Measurements from ENCODE around the gene CPNE7.

CPNE7 gene

GRCh38 chr16:89619840-89620239 is 44.3 kb downstream of the CPNE7 start:
- H3K36me3 ChIP-seq (ENCODE audit: control insufficient read depth, insufficient read depth, low read length), result no peaks in the 10 kb centered on the region
- H3K9ac ChIP-seq, result no peak overlapping the region
- no peak overlapping the region for H2AFZ ChIP-seq
- H3K9me3 ChIP-seq (ENCODE audit: control insufficient read depth, low read length), result no peaks in the 10 kb centered on the region
- no peak overlapping the region for H3K4me3 ChIP-seq (ENCODE audit: low read depth, low read length)
- no peaks in the 10 kb centered on the region for H3K79me2 ChIP-seq
- no peak overlapping the region for H3K4me2 ChIP-seq (ENCODE audit: low read length)
- no peaks in the 10 kb centered on the region for H3K27me3 ChIP-seq (ENCODE audit: control insufficient read depth, insufficient read depth, low read length)
- H3K27ac ChIP-seq, result no peak overlapping the region
- no peaks in the 10 kb centered on the region for H3K4me1 ChIP-seq
- TF ChIP-seq, protein P1, sequence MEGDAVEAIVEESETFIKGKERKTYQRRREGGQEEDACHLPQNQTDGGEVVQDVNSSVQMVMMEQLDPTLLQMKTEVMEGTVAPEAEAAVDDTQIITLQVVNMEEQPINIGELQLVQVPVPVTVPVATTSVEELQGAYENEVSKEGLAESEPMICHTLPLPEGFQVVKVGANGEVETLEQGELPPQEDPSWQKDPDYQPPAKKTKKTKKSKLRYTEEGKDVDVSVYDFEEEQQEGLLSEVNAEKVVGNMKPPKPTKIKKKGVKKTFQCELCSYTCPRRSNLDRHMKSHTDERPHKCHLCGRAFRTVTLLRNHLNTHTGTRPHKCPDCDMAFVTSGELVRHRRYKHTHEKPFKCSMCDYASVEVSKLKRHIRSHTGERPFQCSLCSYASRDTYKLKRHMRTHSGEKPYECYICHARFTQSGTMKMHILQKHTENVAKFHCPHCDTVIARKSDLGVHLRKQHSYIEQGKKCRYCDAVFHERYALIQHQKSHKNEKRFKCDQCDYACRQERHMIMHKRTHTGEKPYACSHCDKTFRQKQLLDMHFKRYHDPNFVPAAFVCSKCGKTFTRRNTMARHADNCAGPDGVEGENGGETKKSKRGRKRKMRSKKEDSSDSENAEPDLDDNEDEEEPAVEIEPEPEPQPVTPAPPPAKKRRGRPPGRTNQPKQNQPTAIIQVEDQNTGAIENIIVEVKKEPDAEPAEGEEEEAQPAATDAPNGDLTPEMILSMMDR (IDR thresholded peaks at IDR 0.05), result no peak

DNA sequence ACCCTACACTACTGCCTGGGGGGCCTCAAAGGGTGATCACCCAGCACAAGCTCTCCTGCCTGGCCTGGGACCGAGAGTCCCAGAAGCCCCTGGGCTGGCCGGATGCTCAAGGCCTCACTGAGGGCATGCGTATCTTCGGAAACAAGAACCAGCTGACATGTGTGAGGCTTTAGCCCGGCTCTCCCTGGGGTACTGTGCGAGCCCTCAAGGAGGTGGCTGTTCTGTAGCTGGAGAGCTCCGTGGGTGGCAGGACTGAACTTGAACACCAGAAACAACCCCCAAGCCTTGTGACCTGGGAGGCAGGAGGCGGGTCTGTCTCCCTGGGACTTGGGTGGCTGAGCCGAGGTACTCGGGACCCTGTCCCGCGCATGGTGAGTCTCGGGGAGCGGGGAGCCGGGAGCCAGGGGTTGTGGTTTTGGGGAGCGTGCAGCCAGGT is 44.9 kb downstream of the CPNE7 start:
- TF ChIP-seq, protein P1 (IDR thresholded peaks at IDR 0.05), result no peak

DNA sequence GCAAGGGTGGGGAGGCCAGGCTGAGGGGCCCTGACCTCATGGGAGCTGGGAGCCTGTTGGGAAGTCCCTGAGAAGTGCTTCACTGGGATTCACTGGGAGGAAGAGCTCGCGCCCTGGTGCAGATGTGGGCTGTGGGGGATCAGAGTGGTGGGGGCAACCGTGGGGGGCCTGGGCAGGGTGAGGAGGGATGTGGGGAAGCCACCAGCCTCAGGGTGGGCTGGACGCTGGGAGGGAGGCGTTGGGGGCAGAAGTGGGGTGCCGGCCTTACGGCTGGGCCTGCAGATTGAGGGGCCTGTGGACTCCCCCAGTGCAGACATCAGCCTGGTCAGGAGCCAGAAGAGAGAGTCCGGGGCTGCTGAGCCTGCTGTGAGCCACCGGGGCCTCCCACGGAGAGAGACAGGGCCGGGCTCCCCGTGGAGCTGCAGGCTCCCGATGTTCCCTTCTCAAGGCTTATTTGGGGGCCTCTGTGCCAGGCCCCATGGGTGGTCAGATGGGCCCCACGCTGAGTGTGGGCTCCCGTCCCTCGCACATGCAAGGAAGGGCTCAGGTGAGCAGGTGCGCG is 45.7 kb downstream of the CPNE7 start:
- H3K36me3 ChIP-seq (ENCODE audit: control insufficient read depth, insufficient read depth, low read length), result no peaks in the 10 kb centered on the region
- H2AFZ ChIP-seq, result no peak overlapping the region
- no peak overlapping the region for H3K27ac ChIP-seq
- TF ChIP-seq, protein P1 (IDR thresholded peaks at IDR 0.05), result no peak
- H3K27me3 ChIP-seq (ENCODE audit: control insufficient read depth, insufficient read depth, low read length), result no peaks in the 10 kb centered on the region
- H3K4me2 ChIP-seq (ENCODE audit: low read length), result no peak overlapping the region
- H3K4me1 ChIP-seq, result peaks cover 2% of the 10 kb centered on the region
- H3K4me3 ChIP-seq (ENCODE audit: low read depth, low read length), result no peak overlapping the region
- no peaks in the 10 kb centered on the region for H3K9me3 ChIP-seq (ENCODE audit: control insufficient read depth, low read length)
- no peak overlapping the region for H3K9ac ChIP-seq
- H3K79me2 ChIP-seq, result no peaks in the 10 kb centered on the region

More for the DNA sequence above, 44.9 kb downstream of the CPNE7 start:
- Histone ChIP-seq H3K9me3 (ENCODE audit: control insufficient read depth, low read length) (no peaks in the 10 kb centered on the region), H3K27me3 (ENCODE audit: control insufficient read depth, insufficient read depth, low read length) (no peaks in the 10 kb centered on the region), H3K79me2 (no peaks in the 10 kb centered on the region), H3K4me2 (ENCODE audit: low read length) (no peak overlapping the region), H3K27ac (no peak overlapping the region), H3K9ac (no peak overlapping the region), H3K4me1 (peaks cover 2% of the 10 kb centered on the region), H3K36me3 (ENCODE audit: control insufficient read depth, insufficient read depth, low read length) (no peaks in the 10 kb centered on the region), H3K4me3 (ENCODE audit: low read depth, low read length) (no peak overlapping the region), H2AFZ (no peak overlapping the region)

GRCh38 chr16:89621698-89622409 is 46.3 kb downstream of the CPNE7 start:
- peaks cover 2% of the 10 kb centered on the region for H3K4me1 ChIP-seq

More at GRCh38 chr16:89621698-89622409, 46.3 kb downstream of the CPNE7 start:
- Histone ChIP-seq H3K36me3 (ENCODE audit: control insufficient read depth, insufficient read depth, low read length) (no peaks in the 10 kb centered on the region), H3K27me3 (ENCODE audit: control insufficient read depth, insufficient read depth, low read length) (no peaks in the 10 kb centered on the region), H3K9ac (no peak overlapping the region), H3K27ac (no peak overlapping the region), H3K4me3 (ENCODE audit: low read depth, low read length) (no peak overlapping the region), H3K9me3 (ENCODE audit: control insufficient read depth, low read length) (no peaks in the 10 kb centered on the region), H2AFZ (no peak overlapping the region), H3K79me2 (no peaks in the 10 kb centered on the region), H3K4me2 (ENCODE audit: low read length) (no peak overlapping the region)
- TF ChIP-seq, protein P1 (IDR thresholded peaks at IDR 0.05), result no peak
